ENCODE results near the gene PSMC3.

Gene PSMC3

GRCh38 chr11:47442514-47442913 lies 16.3 kb upstream of the PSMC3 start:
- no peak for DNase-seq

GRCh38 chr11:47441421-47441820 lies 15.2 kb upstream of the PSMC3 start:
- DNase-seq: no peak

- DNase-seq: no peak
Observed at GRCh38 chr11:47440054-47440476, 13.8 kb upstream of the PSMC3 start.

GRCh38 chr11:47438721-47439120 lies 12.5 kb upstream of the PSMC3 start:
- no peak for DNase-seq

DNA sequence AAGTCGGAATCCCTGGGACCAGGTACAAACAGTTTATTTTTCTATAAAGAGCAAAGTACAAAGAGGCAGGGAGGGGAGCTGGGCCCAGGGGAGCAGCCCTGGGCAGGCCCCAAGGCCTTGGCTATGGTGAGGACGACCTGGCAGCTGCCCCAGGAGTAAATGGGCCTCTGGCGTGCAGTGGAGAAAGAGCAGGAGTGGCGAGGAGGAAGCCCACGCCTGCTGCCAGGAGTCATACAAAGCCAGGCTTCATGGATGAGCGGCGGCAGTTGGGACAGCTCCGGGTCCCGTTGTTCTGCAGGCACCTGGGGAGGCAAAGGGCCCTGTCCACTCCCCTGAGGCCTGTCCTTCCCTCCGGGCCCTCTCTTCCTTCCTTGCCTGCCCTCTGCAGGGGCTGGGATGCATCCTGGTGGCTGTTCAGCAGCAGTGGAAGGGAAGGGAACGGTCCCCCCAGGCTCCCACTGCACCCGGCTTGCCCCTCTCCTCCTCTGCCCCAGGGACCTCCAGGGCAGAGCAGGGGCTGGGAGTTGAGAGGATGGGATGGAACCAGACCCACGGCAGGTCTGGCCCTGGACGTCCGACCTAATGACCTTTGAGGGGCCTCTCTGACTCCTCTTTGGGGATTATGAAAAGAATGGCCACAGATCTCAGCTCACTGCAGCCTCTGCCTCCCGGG lies 11.6 kb upstream of the PSMC3 start:
- DNase-seq: no peak

DNA sequence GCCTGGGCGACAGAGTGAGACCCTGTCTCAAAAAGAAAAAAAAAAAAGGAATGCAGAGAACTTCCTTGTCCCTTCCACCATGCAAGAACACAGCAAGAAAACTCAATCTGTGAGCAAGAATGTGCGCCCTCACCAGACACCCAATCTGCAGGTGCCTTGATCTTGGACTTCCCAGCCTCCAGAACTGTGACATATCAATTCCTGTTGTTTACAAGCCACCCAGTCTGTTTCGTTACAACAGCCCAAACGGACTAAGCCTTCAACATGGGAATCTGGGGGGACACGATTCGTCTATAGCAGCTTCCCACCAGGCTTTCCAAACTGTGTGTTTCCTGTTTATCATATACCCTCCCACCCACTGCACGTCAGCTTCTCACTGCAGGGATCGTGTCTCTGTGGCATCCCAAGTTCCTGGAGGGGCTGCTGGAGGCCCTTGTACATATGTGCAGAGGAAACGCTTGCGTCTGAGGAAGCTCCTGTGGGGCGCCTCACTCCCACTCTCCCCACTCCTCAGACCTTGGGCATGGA lies 11.0 kb upstream of the PSMC3 start:
- no peak for DNase-seq

GRCh38 chr11:47436726-47437125 lies 10.5 kb upstream of the PSMC3 start:
- no peak for DNase-seq

- no peak for DNase-seq
Observed at GRCh38 chr11:47435687-47436086, 9.4 kb upstream of the PSMC3 start.

DNA sequence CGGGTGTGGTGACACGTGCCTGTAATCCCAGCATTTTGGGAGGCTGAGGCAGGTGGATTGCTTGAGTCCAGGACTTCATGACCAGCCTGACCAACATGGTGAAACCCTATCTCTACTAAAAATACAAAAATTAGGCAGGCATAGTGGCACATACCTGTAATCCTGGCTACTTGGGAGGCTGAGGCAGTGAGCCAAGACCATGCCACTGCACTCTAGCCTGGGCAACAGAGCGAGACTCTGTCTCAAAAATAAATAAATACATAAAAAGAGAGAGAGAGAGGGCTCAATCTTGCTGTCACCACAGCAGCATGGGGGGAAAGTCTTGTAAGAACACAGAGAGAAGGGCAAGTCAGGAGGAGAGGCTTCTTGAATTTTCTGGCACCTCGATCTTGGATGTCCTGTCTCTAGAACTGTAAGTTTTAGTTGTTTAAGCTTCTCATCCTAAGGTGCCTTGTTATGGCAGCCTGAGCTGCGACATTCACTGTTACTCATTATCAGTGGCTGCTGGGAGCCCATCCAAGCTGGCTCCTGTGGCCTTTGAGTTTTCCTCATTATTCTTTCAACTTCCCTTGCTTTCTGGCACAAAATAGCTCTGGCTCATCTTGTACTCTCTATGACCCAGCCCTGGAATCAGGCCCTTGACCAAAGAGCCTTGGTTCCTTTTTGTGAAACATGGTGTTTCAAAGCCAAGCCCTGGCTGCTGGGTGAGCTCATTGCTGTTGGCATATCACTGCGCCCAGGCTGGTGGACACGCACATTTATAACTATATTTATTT lies 8.0 kb upstream of the PSMC3 start:
- no peak for DNase-seq

DNA sequence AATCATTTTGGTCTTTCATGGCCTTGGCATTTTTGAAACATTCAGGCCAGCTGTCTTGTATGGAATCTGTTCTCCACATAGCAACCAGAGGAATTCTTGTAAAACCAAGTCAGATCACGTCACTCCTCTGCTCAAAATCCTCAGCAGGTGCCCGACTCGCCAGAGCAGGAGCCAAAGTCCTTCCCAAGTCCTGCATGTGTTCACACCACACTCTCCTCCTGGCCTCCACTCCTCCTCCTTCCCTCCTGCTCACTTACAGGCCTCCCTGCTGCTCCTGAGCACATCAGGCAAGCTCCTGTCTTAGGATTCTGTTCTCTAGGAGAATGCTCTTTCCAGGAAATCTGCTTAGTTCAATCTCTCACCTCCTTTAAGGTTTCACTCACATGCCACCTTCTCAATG lies 6.9 kb upstream of the PSMC3 start:
- DNase-seq: no peak

GRCh38 chr11:47431356-47432083 lies 5.3 kb upstream of the PSMC3 start:
- no peak for DNase-seq

GRCh38 chr11:47430524-47430923 lies 4.3 kb upstream of the PSMC3 start:
- DNase-seq: no peak

DNA sequence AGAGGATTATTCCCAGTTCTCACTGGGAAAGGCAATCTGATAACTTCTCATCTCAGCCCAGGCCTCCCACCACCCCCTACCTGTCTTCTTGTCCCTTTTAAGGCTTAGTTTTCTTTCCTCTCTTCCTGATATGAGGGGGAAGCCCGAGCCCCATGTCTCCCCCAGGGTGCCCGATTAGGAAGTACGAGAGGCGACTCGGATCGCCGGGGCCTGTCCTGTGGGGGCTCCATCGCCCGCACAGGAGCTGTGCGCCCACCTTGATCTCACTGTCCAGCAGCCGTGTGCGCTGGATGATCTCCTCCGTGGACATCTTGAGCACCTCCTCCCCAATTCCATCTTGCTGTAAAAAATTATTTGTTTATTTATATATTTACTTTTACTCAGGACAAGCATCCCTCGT lies 628 bp downstream of the PSMC3 start:
- no peak for DNase-seq

DNA sequence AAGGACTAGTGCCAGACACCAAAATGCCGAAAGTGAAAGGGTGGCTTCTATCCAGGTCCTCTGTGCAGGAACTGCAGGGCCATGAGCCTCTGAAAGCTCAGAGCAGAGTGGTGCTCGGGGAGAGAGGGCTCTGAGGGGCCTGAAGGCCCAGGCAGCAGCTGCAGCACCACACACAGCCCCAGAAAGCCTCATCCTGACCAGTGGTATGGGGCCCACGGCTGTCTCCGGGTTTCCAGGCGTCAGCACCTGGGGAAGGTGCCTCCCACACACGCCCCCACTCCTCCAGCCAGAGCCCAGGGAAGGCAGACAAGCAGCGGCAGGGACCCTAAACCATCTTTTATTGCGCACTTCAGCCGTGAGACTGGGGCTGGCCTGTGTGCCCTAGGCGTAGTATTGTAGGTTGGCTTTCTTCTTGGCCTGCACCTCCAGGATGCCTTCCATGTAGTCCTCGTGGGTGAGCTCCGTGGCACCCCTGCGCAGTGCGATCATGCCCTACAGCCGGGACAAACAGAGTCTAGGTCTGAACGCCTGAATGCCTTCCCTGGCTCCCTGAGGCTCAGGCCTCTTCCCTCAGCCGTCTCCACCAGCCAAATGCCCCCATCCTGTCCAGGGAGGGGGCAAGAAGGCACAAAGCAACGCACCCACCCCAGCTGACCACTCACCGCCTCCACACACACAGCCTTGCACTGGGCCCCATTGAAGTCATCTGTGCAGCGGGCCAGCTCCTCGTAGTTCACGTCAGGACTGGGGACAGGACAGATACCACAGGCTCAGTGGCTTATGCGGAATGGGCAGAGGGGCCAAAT lies 7.6 kb downstream of the PSMC3 start:
- no peak for DNase-seq

DNA sequence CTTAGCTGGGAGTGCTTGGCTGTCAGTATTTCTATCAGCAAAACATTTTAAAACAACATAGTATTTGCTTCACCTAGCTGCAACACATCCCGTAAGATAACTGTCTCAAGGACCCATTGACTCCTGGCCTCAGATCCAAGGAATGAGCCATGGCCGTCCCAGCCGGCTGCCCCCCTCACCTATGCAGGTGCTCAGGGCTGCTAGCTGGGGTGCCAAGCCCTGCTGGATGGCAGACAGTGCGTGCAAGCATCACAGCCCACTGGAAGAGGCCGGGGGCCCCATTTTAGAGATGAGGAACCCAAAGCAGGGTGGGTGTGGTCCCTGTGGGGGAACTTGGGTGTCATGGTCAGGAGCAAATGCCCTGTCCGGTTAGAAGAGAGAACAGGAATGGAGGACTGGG lies 8.5 kb downstream of the PSMC3 start:
- DNase-seq: no peak

DNA sequence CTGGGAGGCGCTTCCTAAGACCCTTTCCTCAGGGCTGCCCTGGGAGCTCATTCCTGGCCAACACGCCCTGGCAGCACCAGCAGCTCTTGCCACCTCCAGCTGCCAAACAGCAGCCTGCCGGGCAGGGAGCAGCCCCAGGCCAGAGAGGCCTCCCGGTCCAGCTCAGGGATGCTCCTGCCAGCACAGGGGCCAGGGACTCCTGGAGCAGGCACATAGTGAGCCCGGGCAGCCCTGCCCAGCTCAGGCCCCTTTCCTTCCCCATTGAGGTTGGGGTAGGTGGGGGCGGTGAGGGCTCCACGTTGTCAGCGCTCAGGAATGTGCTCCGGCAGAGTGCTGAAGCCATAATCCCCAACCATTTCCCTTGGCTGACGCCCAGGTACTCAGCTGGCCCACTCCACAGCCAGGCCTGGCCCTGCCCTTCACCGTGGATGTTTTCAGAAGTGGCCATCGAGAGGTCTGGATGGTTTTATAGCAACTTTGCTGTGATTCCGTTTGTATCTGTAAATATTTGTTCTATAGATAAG lies 10.2 kb downstream of the PSMC3 start:
- no peak for DNase-seq

DNA sequence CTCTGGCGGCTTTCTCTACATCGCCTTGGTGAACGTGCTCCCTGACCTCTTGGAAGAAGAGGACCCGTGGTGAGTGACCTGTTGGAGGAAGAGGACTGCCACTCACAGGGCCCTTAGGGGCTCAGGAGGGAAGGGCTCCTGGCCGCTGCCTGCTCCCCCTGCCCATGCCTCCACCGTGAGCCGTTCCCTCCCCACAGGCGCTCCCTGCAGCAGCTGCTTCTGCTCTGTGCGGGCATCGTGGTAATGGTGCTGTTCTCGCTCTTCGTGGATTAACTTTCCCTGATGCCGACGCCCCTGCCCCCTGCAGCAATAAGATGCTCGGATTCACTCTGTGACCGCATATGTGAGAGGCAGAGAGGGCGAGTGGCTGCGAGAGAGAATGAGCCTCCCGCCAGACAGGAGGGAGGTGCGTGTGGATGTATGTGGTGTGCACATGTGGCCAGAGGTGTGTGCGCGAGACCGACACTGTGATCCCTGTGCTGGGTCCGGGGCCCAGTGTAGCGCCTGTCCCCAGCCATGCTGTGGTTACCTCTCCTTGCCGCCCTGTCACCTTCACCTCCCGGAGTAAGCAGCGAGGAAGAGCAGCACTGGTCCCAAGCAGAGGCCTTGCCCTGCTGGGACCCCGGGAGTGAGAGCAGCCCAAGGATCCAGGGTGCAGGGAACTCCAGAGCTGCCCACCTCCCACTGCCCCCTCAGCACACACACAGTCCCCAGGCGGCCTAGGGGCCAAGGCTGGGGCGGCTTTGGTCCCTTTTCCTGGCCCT lies 11.0 kb downstream of the PSMC3 start:
- DNase-seq: no peak

GRCh38 chr11:47414685-47415070 lies 11.6 kb downstream of the PSMC3 start:
- no peak for DNase-seq

DNA sequence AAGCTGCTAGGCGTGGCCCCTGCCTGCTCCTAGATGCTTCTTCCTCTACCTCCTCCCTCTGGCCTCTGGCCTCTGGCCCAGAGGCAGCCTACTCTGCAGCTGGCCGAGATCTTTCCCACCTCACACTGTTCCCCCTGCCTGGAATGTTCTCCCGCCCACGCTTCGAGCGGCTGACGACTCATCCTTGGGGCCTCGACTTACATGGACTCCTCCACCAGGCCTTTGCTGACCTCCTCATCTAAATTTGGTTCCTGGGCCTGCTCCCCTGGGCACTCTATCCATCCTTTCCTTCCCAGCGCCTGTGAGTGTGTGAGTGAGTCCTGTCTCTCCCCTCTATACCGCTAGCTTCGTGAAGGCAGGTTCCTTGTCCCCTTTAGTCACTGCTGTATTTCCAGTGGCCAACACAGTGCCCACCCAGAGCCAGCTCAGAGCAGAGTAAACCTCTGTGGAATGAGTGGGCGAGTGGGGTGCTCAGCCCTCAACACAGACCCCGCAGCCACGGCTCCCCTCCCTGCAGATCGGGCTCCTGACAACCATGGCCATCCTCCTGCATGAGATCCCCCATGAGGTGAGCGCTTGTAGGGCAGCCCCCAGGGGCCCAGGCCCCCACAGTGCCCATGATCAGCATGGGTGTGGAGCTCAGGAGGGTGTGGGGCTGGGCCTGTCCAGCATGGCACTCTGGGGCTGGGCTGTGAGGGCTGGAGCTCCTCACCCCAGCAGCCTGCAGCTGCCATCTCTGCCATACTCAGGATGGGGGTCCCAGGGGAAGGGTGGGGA lies 12.1 kb downstream of the PSMC3 start:
- no peak for DNase-seq

- DNase-seq: no peak
Observed at GRCh38 chr11:47413351-47413750, 12.9 kb downstream of the PSMC3 start.
